Effector CD4-positive, alpha-beta T cell (primary cell): ENCODE data around the gene PIP5K1B.

Experiments used
- DNase-seq: peaks from one replicate; pipeline ENCODE4 v3.0.0-alpha.2; 2020

The PIP5K1B gene

DNA sequence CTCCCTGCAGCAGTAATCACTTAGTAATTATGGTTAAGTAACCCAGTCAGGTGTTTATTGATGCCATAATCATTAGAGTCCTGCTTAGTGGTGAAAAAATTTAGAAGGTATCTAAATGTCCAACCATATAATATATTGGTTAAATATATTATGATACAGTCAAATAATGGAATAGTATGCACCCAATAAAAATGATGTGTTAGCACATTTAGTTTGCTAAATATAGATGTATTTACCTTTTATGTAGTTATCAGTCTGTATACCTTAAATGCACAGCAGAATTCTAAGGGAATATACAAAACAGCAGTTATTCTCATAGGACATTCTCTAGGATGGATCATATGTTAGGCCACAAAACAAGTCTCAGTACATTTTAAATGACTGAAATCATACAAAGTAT lies 218.4 kb downstream of the PIP5K1B start:
- DNase-seq, result no peak

DNA sequence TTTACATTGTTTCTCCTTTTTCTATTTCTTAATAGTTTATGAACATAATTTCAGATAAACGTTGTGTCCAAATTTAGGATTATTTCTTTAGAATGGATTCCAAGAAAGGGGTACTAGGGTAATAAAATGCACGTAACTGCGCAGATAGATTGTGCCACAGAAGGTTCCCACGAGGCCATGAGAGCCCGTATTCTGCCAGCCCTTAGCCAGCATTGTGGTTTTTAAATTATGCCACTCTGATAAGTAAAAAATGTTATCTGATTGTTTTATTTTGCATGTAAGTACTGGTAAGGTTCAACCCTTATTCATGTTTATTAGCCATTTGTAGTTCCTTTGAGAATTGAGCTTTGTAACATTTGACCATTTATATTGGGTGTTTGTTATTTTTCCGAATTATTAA lies 220.1 kb downstream of the PIP5K1B start:
- DNase-seq, result no peak

DNA sequence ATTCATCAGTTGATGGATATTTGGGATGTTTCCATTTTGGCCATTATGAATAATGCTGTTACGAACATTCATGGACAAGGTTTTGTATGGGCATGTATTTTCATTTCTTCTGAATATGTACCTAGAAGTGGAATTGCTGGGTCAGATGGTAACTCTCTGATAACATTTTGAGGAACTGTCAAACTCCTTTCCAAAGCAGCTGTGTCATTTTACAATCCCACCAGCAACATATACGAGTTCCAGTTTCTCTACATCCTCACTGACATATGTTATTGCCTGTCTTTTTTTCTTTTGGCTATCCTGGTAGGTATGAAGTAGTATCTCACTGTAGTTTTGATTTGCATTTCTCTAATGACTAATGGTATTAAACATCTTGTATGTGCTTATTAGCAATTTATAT lies 222.1 kb downstream of the PIP5K1B start:
- no peak for DNase-seq

DNA sequence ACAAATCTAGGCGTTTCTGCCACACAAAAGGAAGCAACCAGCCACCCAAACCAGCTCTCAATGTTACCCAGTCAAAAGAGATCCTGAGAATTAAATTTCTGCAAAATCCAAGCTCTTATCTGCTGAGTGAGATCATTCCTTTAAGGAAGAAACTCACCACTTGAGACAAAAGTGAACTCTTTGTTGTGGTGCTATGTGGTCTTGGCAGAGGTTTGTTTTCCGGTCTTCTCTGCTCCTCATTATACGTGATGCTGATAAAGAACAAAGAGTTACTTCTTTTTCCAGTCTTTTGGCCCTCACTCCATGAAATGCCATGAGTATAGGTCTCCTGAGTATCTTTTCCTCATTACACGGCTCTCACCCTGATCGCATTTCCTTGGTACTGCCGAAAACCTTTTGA lies 226.8 kb downstream of the PIP5K1B start:
- DNase-seq, result no peak

DNA sequence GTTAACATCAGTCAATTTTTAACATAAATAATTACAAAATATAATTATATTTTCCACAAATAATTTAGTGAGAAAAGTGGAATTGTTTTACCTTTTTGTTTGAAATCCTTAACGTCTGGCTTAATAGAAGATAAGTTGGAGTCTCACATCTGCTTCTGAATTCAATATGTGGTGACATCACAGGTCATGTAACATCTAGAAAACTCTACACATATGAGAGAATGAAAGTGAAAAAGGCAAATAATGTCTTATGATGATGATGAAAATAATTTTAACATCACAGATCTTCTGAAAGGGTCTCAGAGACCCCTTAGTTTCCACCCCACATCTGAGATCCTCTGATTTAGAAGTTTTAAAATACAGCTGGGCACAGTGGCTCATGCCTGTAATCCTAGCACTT lies 227.4 kb downstream of the PIP5K1B start:
- no peak for DNase-seq

DNA sequence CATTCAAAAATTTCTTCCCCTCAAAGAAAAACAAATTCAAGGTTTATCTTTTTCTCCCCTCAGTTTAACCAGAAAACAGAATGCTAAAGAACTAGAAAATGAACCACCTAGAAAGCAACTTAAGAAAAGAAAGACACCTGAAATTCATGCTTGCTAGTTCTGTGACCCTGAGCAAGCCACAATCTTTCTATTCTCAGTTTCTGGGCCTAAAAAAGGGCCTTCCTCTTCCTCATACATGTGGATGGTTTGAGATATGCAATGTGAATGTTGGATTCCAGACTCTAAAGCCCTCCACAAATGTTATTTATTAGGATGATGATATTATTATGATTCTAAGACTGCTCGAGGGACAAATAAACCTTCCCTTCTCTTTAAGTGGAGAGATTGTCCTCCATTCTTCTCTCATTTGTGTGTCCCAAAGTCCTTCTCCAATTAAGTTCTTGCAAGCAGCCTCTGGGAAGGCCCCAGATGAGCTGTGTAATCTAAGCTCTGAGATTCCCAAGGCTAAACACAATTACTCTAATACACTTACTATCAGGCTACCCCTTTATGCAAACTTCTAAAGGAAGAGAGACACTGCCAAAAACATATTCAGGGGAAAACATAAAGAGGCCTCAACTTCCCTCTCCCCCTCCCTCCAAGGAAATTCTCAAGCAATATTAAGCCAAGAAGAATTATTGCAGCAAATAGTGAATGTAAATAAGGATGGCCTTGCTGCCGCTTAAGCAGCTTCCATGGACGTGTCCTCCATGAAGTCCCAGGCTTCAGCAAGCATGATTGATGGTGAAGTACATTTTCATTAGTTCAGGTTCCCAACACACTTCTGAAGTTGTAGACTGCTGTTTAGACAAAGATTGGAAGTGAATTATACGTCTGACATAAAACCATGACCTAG lies 228.6 kb downstream of the PIP5K1B start:
- DNase-seq, result no peak

DNA sequence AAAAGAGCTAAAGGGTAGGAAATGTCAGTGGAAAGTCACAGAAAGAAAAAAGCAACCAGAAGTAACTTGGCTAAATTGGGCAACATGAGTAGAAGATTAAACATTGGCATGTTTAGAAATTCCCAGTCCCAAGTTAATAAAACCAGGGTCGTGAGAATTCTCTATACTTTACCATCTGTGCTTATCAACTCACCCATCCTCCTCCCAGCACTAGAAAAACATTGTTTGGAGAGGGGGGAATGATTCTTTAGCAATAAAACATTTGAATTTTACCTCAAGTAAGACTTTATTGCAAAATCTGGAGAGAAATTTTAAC lies 229.2 kb downstream of the PIP5K1B start:
- DNase-seq, result no peak

DNA sequence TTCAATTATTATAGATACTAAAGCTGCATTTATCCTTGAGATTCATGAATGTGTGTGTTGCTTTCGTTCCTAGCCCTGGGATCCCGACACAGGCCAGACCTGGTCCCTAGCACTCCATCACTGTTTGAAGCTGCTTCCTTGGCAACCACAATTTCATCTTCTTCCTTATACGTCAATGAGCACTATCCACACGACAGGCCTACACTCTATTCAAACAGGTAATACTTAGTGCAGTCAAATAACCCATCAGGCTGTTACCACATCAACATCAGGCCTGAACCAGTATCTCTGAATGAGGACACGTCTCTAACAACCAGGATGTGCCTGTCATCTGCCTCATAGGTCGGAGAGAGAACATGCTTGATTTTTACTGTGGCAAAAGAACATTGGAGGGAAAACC lies 235.5 kb downstream of the PIP5K1B start:
- DNase-seq, result no peak

DNA sequence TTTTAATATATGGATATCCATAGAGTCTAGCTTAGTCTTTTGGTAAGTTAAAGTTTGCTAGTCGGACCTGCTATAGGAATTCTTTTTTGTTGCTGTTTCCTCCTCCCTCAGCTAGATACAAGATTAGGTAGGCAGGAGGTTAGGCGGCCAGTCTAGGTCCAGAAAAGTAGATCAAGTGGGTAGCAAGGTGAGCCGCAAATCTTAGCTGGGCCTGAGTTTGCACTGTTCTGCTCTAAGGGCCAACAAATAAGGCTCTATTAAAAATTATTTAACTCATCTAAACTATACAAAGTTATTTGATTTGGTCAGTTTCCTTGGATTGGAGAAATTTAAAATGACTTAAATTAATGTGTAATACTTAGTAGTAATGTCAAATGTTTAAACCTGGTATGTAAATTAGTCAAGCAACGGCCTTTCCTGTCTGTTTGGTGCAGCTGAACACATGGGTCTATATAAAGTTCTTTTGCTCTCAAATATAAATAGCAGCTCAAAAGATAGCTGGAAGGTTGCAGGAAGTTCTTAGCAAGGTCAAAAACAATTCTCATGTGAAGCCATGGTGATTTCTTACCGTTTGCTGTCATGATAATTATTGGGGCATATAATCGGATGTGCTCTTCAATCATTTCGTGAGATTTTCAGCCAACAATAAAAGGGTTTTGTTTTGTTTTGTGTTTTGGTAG lies 236.9 kb downstream of the PIP5K1B start:
- no peak for DNase-seq

DNA sequence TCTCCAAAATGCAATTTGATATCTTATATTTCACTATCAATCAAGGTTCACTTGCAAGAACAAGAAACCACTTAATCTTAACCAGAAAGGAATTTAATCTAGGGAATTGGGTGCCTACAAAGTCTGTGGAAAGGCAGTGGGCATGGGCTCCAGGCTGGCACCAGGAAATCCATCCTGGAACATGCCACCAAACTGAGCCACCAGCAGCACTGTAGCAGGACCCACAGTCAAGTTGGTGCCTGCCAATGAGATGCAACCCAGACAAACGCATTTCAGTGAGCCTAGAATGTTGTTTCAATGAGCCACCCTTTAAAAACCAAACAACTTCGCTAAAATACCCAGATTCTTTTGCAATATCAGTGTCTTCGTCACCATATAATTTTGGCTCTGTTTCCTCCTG lies 237.8 kb downstream of the PIP5K1B start:
- DNase-seq, result no peak

DNA sequence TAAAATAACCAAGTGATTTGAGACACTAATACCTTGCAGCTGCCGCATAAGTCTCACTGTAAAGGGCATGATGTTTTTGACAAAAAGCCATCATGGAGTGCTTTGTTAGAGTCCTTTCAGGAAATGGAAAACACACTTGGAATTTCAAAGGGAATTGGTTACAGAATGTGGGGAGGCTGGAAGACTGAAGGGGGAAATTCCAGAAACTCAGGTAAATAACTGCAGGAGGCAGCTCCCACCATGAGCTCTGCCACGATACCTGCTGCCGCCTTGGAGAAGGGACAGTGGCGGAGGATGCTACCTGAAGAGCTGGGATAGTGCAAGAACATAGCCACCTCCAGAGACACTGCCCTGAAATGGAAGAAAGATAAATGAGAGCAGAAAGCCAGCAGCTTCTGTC lies 242.0 kb downstream of the PIP5K1B start:
- DNase-seq, result no peak

DNA sequence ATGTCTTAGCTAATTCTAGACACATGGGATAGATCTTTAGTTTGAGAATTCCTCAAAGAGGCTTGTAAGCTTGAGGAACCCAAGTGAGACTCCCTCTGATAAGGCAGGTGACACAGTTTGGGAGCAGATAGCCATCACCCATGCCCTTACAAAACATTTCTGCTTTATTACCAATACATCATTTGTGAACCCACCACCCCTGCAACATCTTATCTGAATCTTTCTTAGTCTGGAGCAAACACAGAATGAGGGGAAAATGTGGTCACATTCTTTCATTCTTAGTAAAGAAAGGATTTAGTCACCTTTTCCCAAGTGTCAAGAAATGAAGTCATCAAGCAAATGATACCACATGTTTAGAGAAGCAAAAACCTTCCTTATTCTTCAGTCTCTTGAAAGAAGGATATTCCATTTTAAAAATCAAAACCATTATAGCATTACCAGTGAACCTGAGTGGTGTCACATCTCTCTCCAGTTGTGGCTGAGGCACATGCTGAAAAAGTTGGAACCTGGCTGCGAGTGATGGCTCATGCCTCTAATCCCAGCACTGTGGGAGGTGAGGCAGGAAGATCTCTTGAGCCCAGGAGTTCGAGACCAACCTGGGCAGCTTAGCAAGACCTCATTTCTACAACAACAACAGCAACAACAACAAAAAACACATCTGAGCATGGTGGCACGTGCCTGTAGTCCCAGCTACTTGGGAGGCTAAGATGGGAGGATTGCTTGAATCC lies 243.0 kb downstream of the PIP5K1B start:
- no peak for DNase-seq

DNA sequence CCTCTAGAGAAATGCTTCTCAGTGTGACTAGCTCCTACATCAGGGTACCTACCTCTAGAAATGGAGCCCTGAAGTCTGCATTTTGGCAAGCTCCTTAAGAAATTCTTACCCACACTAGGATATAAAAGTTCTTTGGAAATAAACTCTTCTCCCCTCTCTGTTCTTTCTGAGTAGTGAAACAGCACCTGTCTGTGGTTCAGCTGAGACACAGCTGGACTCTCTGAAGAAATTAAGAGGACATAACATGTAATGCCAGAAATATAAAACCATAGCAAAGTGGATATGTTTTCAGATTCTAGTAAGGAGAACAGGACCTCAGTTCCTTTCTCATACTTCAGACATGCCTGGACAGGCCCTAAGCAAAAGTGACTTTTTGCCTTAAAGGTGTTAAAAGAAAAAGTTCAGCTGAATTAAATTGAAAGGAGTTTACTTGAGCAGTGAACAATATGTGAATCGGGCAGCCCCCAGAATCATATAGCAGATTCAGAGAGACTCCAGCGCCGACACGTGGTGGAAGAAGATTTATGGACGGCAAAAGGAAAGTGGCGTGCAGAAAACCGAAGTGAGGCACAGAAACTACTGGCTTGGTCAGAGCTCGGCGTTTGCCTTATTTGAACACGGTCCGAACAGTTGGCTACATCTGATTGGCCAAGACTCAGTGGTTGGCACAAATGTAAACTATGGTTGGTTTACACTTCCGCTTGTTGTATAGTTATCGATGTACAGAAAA lies 244.4 kb downstream of the PIP5K1B start:
- no peak for DNase-seq

DNA sequence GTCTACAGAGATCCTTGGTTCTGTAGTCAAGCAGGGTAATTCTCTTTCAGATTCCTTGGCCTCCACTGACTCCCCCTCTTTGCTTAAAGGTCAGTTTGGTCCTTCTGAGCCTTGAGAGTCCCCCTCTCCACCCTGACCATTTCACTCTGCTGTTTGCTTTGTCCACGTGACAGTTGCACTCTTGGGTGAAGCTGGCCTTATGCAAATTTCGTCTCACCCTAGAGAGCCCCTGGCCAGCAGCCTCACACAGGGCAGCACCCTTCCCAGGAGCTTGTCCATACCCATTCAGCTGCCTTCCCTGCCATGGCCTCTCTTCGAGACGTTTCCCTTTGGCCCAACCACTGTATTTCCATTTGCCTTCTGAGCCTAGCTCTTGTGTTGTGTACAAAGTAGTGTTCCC lies 245.1 kb downstream of the PIP5K1B start:
- DNase-seq, result no peak

DNA sequence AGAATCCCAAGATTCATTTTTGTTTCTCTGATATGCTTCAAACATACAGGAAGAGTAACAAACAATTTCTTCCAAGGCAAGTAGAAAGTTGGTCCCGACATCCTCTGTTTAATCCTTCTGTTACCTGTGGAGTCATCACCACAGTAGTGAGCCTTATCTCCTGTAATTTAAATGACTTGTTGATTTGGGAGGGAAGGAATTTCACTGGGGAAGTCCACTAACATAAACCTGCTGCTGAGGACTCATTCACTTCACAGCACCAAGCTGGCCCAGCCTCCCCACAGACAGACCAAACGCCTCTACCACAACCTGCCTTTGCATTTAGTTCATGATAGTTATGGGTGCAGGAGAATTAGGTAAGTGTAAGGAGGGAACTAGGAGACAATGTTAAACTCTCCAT lies 245.6 kb downstream of the PIP5K1B start:
- no peak for DNase-seq

DNA sequence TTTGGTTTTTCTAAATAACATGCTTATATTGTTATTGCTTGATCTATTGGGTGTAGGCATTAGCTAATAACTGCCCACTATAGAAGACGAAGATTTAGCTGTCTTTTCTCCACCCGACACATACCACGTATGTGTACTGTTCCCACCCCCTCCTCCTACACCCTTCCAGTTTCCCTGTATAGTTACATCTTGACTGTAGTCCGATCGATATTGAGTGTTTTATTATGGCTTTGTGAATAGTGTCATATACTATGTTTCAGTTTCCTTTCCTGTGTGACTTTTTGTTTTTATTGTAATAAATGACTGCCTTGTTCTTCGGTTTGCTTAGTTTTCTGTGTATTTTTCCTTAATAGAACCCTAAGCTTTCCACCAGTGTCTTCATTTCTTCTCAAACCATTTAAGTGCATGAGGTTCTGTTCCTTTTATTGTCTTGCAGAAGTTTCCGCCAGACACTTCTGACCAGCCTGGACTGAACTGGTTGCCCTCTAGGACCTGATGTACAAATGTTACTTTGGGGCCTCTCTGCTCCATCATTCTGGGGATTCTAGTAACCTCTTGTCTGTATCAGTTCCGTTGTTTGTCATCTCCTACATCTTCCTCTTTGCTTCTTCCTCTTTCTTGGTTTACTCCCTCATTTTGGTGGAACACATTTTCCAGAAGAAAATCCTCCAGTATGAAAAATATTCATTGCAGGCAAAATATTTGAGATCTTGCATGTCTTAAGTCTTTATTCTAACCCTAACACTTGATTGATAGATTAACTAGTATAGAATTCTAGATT lies 247.0 kb downstream of the PIP5K1B start:
- DNase-seq, result no peak

DNA sequence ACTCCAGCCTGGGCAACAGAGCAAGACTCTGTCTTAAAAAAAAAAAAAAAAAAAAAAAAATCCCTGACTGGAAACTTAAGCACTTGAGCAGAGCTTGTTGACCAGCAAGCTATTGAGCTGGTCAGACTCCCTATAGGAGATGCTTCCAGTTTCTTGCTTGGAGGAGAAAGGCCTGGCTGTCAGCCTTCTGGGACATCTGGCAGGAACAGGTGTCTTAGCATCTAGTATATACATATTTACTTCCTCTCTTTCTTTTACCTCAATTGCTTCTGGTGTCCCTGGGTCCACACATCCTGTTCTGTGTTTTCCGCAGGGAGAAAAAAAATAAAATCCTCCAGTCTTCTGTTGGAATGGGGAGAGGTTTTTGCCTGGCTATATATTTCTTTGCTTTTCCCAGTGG lies 248.7 kb downstream of the PIP5K1B start:
- no peak for DNase-seq

DNA sequence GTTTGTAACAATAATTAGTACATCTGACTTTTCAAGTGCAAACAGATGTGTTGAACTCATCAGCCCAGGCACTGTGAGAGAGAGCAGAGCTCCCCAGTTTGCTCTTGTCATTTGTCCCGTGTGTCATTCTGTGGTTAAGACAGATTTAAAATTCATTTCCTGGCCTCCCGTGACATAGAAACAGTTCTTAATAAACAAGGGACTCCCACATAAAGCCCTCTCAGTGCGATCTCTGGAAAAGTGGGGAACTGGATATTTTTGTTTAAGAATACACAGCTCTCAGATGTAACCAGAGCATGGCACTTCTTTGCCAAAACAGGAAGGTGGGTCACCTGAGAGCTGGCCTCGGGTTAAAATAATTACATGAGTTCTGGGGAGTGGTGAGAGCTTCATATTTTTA lies 250.3 kb downstream of the PIP5K1B start:
- no peak for DNase-seq

DNA sequence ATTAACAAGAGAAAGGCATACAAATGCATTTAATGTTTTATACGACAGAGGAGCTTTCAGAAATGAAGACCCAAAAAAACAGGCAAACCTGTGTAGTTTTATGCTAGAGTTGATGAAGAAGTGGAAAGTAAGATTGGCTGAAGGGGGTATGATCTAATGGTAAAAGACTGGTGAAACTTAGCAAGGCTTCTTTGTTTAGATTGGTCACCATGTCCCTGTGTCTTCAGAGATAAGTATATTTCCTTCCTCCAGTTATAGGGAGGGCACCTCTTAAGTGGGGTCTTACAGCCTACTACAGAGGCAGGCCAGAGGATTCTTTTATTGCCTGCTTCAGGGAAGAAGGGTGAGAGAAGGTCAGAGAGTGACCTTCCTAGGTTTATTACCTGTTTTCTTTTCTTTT lies 252.4 kb downstream of the PIP5K1B start:
- no peak for DNase-seq

DNA sequence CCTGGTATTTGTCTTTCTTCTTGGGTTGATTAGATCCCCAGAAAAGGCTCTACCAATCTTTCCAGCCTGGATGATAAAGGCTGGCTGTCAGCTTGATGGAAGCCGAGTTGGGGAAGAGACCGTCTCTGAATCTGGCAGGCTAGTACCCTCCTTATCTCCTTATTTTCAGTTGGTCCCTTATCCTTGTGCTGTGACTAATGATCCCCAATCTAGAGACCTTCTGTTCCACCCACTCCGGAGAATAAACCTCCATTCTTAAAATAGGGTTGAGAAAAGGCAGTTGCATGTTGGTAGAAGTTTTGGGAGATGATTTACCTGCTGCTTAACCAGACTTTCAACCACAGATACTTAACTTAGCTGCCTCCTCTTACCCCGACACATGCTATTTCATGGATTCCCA lies 256.5 kb downstream of the PIP5K1B start:
- no peak for DNase-seq

DNA sequence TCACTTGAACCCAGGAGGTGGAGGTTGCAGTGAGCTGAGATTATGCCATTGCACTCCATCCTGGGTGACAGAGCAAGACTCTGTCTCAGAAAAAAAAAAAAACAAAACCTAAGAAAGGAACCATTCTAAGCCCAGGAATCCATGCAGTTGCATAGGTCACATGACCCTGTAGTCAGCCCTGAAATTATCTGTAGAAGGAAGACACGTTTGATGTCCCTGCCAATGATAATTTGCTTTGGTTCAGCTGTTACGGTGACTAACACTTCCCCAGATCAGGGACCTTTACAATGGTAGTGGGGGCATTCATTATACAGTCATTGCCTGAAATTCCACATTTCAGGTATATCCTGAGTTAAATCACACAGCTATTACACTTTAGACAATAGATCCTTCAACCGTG lies 258.4 kb downstream of the PIP5K1B start:
- DNase-seq, result no peak

DNA sequence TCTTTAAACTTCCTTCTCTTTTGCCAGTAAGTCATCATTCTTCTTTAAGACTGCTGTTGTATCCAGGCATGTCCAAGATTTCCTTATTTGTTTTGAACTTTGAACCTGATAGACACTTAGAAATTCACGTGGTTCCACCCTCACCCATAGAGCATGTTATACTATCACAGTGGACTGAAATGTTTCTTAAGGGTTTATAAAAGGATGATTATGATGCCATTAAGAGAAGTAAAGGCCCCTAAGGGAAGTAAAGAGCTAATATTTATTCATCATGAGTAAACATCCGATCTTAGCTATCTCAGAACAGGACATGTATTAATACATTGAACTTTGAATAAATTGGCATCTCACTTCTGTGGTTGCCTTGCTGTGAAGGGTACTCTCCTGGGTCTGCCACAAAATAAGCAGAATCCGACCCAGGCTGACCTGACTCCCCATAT lies 259.1 kb downstream of the PIP5K1B start:
- DNase-seq, result no peak
